AG08395 (cell line): ENCODE data around the gene CWC27.
A peak's percentile ranks its signal among the peaks of the same experiment; 100 is the strongest.

Experiments used
- DNase-seq: peaks from one replicate; pipeline ENCODE4 v3.0.0; 2012; ENCODE audit warnings: mixed read lengths, low spot score

CWC27 gene

GRCh38 chr5:64768358-64769312, at the start of gene CWC27, which contains the start of gene SREK1IP1:
TSS of gene CWC27 (plus strand) at chr5:64768930. CDS start at chr5:64769147, 217 bp downstream.
TSS of gene SREK1IP1 (minus strand) at chr5:64768691. CDS start at chr5:64768517, 174 bp downstream.
- peak; percentile 86 for DNase-seq

GRCh38 chr5:64722588-64722987, 46.1 kb upstream of the CWC27 start:
- no peak for DNase-seq

GRCh38 chr5:64727150-64727549, 41.6 kb upstream of the CWC27 start:
- DNase-seq: no peak

- no peak for DNase-seq
These were observed 26.3 kb upstream of the CWC27 start for GRCh38 chr5:64742411-64742810.

- peak; percentile 2 for DNase-seq
These were observed 25.9 kb upstream of the CWC27 start for GRCh38 chr5:64742821-64743220.

GRCh38 chr5:64744914-64745313, 23.8 kb upstream of the CWC27 start:
- DNase-seq: no peak

- DNase-seq: no peak
These were observed 22.3 kb upstream of the CWC27 start for GRCh38 chr5:64746446-64746845.

GRCh38 chr5:64749385-64749784, 19.3 kb upstream of the CWC27 start:
- DNase-seq: no peak

GRCh38 chr5:64754066-64754465, 14.7 kb upstream of the CWC27 start:
- no peak for DNase-seq

GRCh38 chr5:64758901-64759300, 9.8 kb upstream of the CWC27 start:
- no peak for DNase-seq

GRCh38 chr5:64759960-64760660, 8.6 kb upstream of the CWC27 start:
- DNase-seq: no peak

GRCh38 chr5:64763948-64764503, 4.7 kb upstream of the CWC27 start:
- DNase-seq: no peak

- DNase-seq: no peak
These were observed 2.8 kb upstream of the CWC27 start for GRCh38 chr5:64765804-64766504.

GRCh38 chr5:64766941-64767340, 1.8 kb upstream of the CWC27 start:
- DNase-seq: no peak

GRCh38 chr5:64767959-64768357, 772 bp upstream of the CWC27 start:
- peak; percentile 2 for DNase-seq

GRCh38 chr5:64769855-64770254, 1.1 kb downstream of the CWC27 start:
- DNase-seq: no peak

GRCh38 chr5:64771736-64772135, 3.0 kb downstream of the CWC27 start:
- DNase-seq: no peak

GRCh38 chr5:64773533-64773932, 4.8 kb downstream of the CWC27 start:
- no peak for DNase-seq

GRCh38 chr5:64775291-64775690, 6.6 kb downstream of the CWC27 start:
- DNase-seq: no peak

- DNase-seq: peak; percentile 58
These were observed 15.8 kb downstream of the CWC27 start for GRCh38 chr5:64784451-64785025.

GRCh38 chr5:64786372-64786771, 17.6 kb downstream of the CWC27 start:
- no peak for DNase-seq

- DNase-seq: no peak
These were observed 19.4 kb downstream of the CWC27 start for GRCh38 chr5:64788156-64788555.
